CD14-positive monocyte (primary cell): Measurements from ENCODE around the gene AKR1C8. TPM values are rescaled to one million over a fixed set of nuclear protein-coding genes. Genes with fewer than 3 reads are reported as not detected.
"Not testable (repeated sequence)": the region's sequence is repeated elsewhere in the genome, so short reads cannot be mapped to it uniquely, and the experiment has no call there.

Source experiments
- DNase-seq, 3 donors: peaks; one replicate each; pipeline ENCODE4 v3.0.0-alpha.2; 2011 to 2022
- H2AFZ ChIP-seq: 2 replicates; pipeline ENCODE4 v1.6.0; 2012; ENCODE audit warnings: mild to moderate bottlenecking, low read depth, low read length, inconsistent platforms; ENCODE audit not compliant: insufficient read depth, poor library complexity, severe bottlenecking
- H3K27ac ChIP-seq, 2 donors: 1 replicate in 1 of 2; 2 replicates in 1 of 2; pipeline ENCODE4 v1.5.1; 2012 to 2013; ENCODE audit warnings: low read length in 2 of 2, control low read depth in 1 of 2, inconsistent platforms in 1 of 2, low read depth in 1 of 2, mild to moderate bottlenecking in 1 of 2
- H3K27me3 ChIP-seq, 2 donors: one replicate each; pipeline versions ENCODE4 v1.6.0 to v1.6.1; 2011 to 2013; ENCODE audit warnings: low read length in 2 of 2; ENCODE audit not compliant: control insufficient read depth in 2 of 2, insufficient read depth in 2 of 2
- H3K36me3 ChIP-seq, 2 donors: replicated peaks in 1 of 2; 1 replicate in 1 of 2; 2 replicates in 1 of 2; pipeline versions ENCODE4 v1.5.1 to v1.6.1; 2012 to 2013; ENCODE audit warnings: low read length in 2 of 2, control low read depth in 1 of 2, inconsistent platforms in 1 of 2, mild to moderate bottlenecking in 1 of 2; ENCODE audit not compliant: insufficient read depth in 2 of 2, control insufficient read depth in 1 of 2
- H3K4me1 ChIP-seq, 2 donors: 1 replicate in 1 of 2; 2 replicates in 1 of 2; pipeline versions ENCODE4 v1.5.1 to v1.6.1; 2012 to 2013; ENCODE audit warnings: low read length in 2 of 2, control low read depth in 1 of 2, inconsistent platforms in 1 of 2, mild to moderate bottlenecking in 1 of 2, moderate library complexity in 1 of 2; ENCODE audit not compliant: insufficient read depth in 2 of 2, control insufficient read depth in 1 of 2
- H3K4me2 ChIP-seq: replicated peaks from 2 replicates; pipeline ENCODE3; 2012; ENCODE audit warnings: low read length, moderate library complexity, mild to moderate bottlenecking; ENCODE audit not compliant: poor library complexity, severe bottlenecking; ENCODE audit errors: extremely low read depth
- H3K4me3 ChIP-seq, 3 experiments: fragments of 200-600 bp in 1 of 3; sonication (generic) in 1 of 3; replicated peaks in 1 of 3; 1 replicate in 2 of 3; 2 replicates in 1 of 3; pipeline ENCODE4 v1.5.1; 2011 to 2013; ENCODE audit warnings: low read length in 3 of 3, mild to moderate bottlenecking in 3 of 3, control low read depth in 2 of 3, low read depth in 2 of 3, inconsistent platforms in 1 of 3, moderate library complexity in 1 of 3
- H3K79me2 ChIP-seq: 2 replicates; pipeline ENCODE4 v1.6.0; 2012; ENCODE audit warnings: mild to moderate bottlenecking, control low read depth, inconsistent platforms, low read length, moderate library complexity; ENCODE audit not compliant: insufficient read depth
- H3K9ac ChIP-seq: 2 replicates; pipeline ENCODE4 v1.6.0; 2017; ENCODE audit warnings: low read length, mild to moderate bottlenecking; ENCODE audit not compliant: insufficient read depth, poor library complexity, severe bottlenecking
- H3K9me3 ChIP-seq, 2 donors: replicated peaks in 1 of 2; 1 replicate in 1 of 2; 2 replicates in 1 of 2; pipeline versions ENCODE4 v1.5.1 to v1.6.1; 2012 to 2013; ENCODE audit warnings: low read length in 2 of 2, control low read depth in 1 of 2; ENCODE audit not compliant: control insufficient read depth in 1 of 2, insufficient read depth in 1 of 2
- H4K20me1 ChIP-seq: 2 replicates; pipeline ENCODE4 v1.6.0; 2012; ENCODE audit warnings: mild to moderate bottlenecking, low read length, control low read depth, moderate library complexity; ENCODE audit not compliant: insufficient read depth
- H3K27ac Mint-ChIP-seq, 7 donors: one replicate each; pipeline ENCODE4 v1.8.0; 2020; ENCODE audit warnings: mild to moderate bottlenecking in 7 of 7, mixed read lengths in 7 of 7, moderate library complexity in 6 of 7, inconsistent platforms in 2 of 7
- H3K27me3 Mint-ChIP-seq, 3 donors: one replicate each; pipeline ENCODE4 v1.8.0; 2021 to 2022; ENCODE audit warnings: low read depth in 3 of 3, mild to moderate bottlenecking in 3 of 3, mixed read lengths in 3 of 3, moderate library complexity in 3 of 3, inconsistent platforms in 1 of 3
- H3K36me3 Mint-ChIP-seq, 2 donors: one replicate each; pipeline ENCODE4 v1.8.0; 2020; ENCODE audit warnings: mixed read lengths in 2 of 2, inconsistent platforms in 1 of 2, mild to moderate bottlenecking in 1 of 2
- H3K4me1 Mint-ChIP-seq: one replicate; pipeline ENCODE4 v1.8.0; 2020; ENCODE audit warnings: mild to moderate bottlenecking, mixed read lengths
- H3K4me3 Mint-ChIP-seq, 2 donors: one replicate each; pipeline ENCODE4 v1.8.0; 2020; ENCODE audit warnings: mild to moderate bottlenecking in 2 of 2, mixed read lengths in 2 of 2, moderate library complexity in 1 of 2
- H3K9me3 Mint-ChIP-seq, 7 donors: one replicate each; pipeline ENCODE4 v1.8.0; 2020 to 2022; ENCODE audit warnings: mixed read lengths in 7 of 7, mild to moderate bottlenecking in 6 of 7, moderate library complexity in 6 of 7, inconsistent platforms in 2 of 7
- WGBS: methylation state at CpG from one replicate; pipeline ENCODE4 v1.1.5; 2013; ENCODE audit warnings: missing lambda C conversion rate; ENCODE audit not compliant: insufficient coverage; 5-methylcytosine and 5-hydroxymethylcytosine counted together
- intact Hi-C, 2 donors: fragments of 100-400 bp; cut with micrococcal nuclease; formaldehyde crosslinking; loops; one replicate each; pipeline versions ENCODE4 v1.15.0 to v1.15.1; 2023
- polyA plus RNA-seq, 3 donors: library from polyadenylated mRNA; depleted of rRNA in 1 of 3; unstranded in 2 of 3; stranded (reverse) in 1 of 3; fragments of 300-500 nt in 2 of 3; fragments of >200 nt in 1 of 3; fragmentation: Illumina TruSeq in 2 of 3; gene quantifications; 1 replicate in 2 of 3; 2 replicates in 1 of 3; pipeline ENCODE4 v1.2.3, GENCODE V29; 2012 to 2021
- TF ChIP-seq, protein P1 (sequence below): fragments of 200-600 bp; IDR thresholded peaks from one replicate; pipeline ENCODE4 v1.8.0; 2022; ENCODE audit warnings: antibody characterized with exemption, mild to moderate bottlenecking

Gene AKR1C8
- polyA plus RNA-seq, 3 donors: not detected

DNA sequence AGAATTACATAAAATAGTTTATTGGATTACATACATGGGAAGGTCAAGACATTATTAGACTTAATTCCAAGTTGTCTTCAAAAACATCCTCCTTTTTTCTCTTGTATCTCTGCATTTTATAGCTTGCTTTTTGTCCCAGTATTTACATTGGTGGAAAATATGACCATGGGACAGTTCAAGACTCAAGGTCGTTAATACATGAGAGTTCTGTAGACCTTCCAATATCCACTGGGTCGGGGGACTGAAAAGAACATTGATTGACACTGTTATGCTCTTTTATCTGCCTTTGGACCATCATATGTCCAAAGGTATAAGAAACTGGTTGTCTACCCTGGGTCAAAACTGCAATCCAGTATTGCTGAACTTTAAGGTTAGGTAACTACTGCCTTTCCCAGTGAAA is 48.4 kb upstream of the AKR1C8 start:
- WGBS: 94% methylated on average over 2 of the region's 2 CpGs
- Mint-ChIP-seq H3K4me3 (no peak overlapping the region), H3K27ac (no peak overlapping the region), H3K4me1 (peaks cover 25% of the 10 kb centered on the region), H3K27me3 (peaks cover 0 to 6% (median 0%) of the 10 kb centered on the region in 3 donors), H3K9me3 (peaks cover 7 to 21% (median 12%) of the 10 kb centered on the region in 7 donors), H3K36me3 (peaks cover 0 to 5% of the 10 kb centered on the region in 2 donors)
- no peaks in the 10 kb centered on the region for H3K27me3 ChIP-seq
- peaks cover 3% of the 10 kb centered on the region in 2 donors for H3K9me3 ChIP-seq
- H4K20me1 ChIP-seq: no peaks in the 10 kb centered on the region
- peaks cover 21 to 22% of the 10 kb centered on the region in 2 donors for H3K4me1 ChIP-seq
- H3K36me3 ChIP-seq: no peaks in the 10 kb centered on the region
- peak overlapping the region in 1 of 2 donors; percentile 42 for H3K27ac ChIP-seq
- H3K4me3 ChIP-seq: no peak overlapping the region
- intact Hi-C loops: loop anchor here in 1 of 2 donors (10.0 kb wide), 1 partner anchor 61 kb away; no protein-coding TSS in a partner anchor
- TF ChIP-seq, protein P1, sequence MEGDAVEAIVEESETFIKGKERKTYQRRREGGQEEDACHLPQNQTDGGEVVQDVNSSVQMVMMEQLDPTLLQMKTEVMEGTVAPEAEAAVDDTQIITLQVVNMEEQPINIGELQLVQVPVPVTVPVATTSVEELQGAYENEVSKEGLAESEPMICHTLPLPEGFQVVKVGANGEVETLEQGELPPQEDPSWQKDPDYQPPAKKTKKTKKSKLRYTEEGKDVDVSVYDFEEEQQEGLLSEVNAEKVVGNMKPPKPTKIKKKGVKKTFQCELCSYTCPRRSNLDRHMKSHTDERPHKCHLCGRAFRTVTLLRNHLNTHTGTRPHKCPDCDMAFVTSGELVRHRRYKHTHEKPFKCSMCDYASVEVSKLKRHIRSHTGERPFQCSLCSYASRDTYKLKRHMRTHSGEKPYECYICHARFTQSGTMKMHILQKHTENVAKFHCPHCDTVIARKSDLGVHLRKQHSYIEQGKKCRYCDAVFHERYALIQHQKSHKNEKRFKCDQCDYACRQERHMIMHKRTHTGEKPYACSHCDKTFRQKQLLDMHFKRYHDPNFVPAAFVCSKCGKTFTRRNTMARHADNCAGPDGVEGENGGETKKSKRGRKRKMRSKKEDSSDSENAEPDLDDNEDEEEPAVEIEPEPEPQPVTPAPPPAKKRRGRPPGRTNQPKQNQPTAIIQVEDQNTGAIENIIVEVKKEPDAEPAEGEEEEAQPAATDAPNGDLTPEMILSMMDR: no peak
- H3K79me2 ChIP-seq: no peaks in the 10 kb centered on the region
- no peak overlapping the region for H3K4me2 ChIP-seq
- H3K9ac ChIP-seq: no peak overlapping the region
- DNase-seq: no peak
- no peak overlapping the region for H2AFZ ChIP-seq

DNA sequence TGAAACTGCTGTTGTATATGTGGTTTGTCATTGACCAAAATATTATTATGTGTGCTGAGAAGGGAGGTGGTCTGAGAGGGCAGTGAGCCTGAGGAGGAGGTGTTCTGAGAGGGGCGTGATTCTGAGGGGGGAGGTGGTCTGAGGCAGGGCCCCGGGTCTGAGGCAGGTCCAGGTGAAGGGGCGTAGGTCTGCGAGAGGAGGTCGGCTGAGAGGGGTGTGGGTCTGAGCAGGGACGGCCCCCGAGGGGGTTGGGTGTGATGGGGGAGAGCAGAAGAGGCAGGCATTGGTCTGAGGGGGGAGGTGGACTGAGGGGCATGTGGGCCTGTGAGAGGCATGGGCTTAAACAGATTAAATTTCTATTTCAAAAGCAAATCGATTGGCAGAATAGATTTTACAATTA is 44.1 kb upstream of the AKR1C8 start:
- WGBS: 96% methylated on average over 6 of the region's 8 CpGs
- Histone ChIP-seq H3K9ac (no peak overlapping the region), H2AFZ (no peak overlapping the region), H4K20me1 (no peaks in the 10 kb centered on the region), H3K4me3 (no peak overlapping the region), H3K79me2 (no peaks in the 10 kb centered on the region), H3K9me3 (peaks cover 0 to 3% of the 10 kb centered on the region in 2 donors), H3K4me2 (no peak overlapping the region), H3K27ac (no peak overlapping the region), H3K36me3 (no peaks in the 10 kb centered on the region), H3K27me3 (no peaks in the 10 kb centered on the region), H3K4me1 (peaks cover 7% of the 10 kb centered on the region in 2 donors)
- TF ChIP-seq, protein P1: no peak
- Mint-ChIP-seq H3K27me3 (peaks cover 0 to 4% (median 2%) of the 10 kb centered on the region in 3 donors), H3K36me3 (no peaks in the 10 kb centered on the region), H3K9me3 (peaks cover 2 to 9% (median 4%) of the 10 kb centered on the region in 7 donors), H3K27ac (no peak overlapping the region), H3K4me3 (no peak overlapping the region), H3K4me1 (peaks cover 7% of the 10 kb centered on the region)
- no peak for DNase-seq
- intact Hi-C loops: no loop called here

DNA sequence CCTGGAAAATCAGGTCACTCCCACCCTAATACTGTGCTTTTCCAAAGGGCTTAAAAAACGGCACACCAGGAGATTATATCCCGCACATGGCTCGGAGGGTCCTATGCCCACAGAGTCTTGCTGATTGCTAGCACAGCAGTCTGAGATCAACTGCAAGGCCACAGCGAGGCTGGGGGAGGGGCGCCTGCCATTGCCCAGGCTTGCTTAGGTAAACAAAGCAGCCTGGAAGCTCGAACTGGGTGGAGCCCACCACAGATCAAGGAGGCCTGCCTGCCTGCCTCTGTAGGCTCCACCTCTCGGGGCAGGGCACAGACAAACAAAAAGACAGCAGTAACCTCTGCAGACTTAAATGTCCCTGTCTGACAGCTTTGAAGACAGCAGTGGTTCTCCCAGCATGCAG is 38.0 kb upstream of the AKR1C8 start:
- H4K20me1 ChIP-seq, H3K27ac ChIP-seq, H3K79me2 ChIP-seq, H3K9ac ChIP-seq, DNase-seq, H3K4me2 ChIP-seq, H3K27ac Mint-ChIP-seq, intact Hi-C loops, H3K4me1 ChIP-seq, H3K4me3 Mint-ChIP-seq, H3K4me1 Mint-ChIP-seq, H3K27me3 ChIP-seq, H3K36me3 Mint-ChIP-seq, H3K4me3 ChIP-seq, H2AFZ ChIP-seq, H3K36me3 ChIP-seq, H3K27me3 Mint-ChIP-seq: not testable (repeated sequence)
- H3K9me3 ChIP-seq: peaks cover 0 to 11% of the 10 kb centered on the region in 2 donors
- H3K9me3 Mint-ChIP-seq: peaks cover 8 to 22% (median 10%) of the 10 kb centered on the region in 7 donors
- WGBS: 90% methylated on average over 4 of the region's 7 CpGs
